CD4-positive, alpha-beta memory T cell (primary cell): Measurements from ENCODE around the gene PTH1R. TPM values are rescaled to one million over a fixed set of nuclear protein-coding genes. Genes with fewer than 3 reads are reported as not detected.
A peak's percentile ranks its signal among the peaks of the same experiment; 100 is the strongest.

Experiments
- CTCF ChIA-PET: fragments of 350-600 bp; sonication (Branson Sonifier 250); formaldehyde crosslinking; loops from one replicate; lab custom pipeline; 2021; ENCODE audit warnings: inconsistent platforms; ENCODE audit not compliant: partially characterized antibody; lab: Charles Lee
- POLR2A ChIA-PET: fragments of 350-600 bp; sonication (Branson Sonifier 250); formaldehyde crosslinking; loops from one replicate; lab custom pipeline; 2021; ENCODE audit not compliant: partially characterized antibody; lab: Charles Lee
- DNase-seq, 5 donors: peaks; one replicate each; pipeline versions ENCODE4 v3.0.0 to v3.0.0-alpha.2; 2020 to 2022; ENCODE audit warnings: mixed read lengths in 1 of 5
- H3K27ac ChIP-seq: one replicate; pipeline ENCODE4 v1.7.0; 2013; ENCODE audit warnings: low read depth, low read length
- H3K27me3 ChIP-seq: 2 replicates; pipeline ENCODE4 v1.7.0; 2013; ENCODE audit warnings: mild to moderate bottlenecking, low read length, moderate library complexity; ENCODE audit not compliant: insufficient read depth
- H3K36me3 ChIP-seq: 2 replicates; pipeline ENCODE4 v1.7.0; 2013; ENCODE audit warnings: mild to moderate bottlenecking, low read length, moderate library complexity; ENCODE audit not compliant: insufficient read depth
- H3K4me1 ChIP-seq: 2 replicates; pipeline ENCODE4 v1.7.0; 2013; ENCODE audit warnings: mild to moderate bottlenecking, low read length, moderate library complexity; ENCODE audit not compliant: insufficient read depth
- H3K4me3 ChIP-seq, 2 donors: one replicate each; pipeline ENCODE4 v1.7.0; 2013; ENCODE audit warnings: low read length in 2 of 2, mild to moderate bottlenecking in 1 of 2
- H3K9me3 ChIP-seq, 2 donors: one replicate each; pipeline ENCODE4 v1.7.0; 2013; ENCODE audit warnings: low read length in 2 of 2, control low read depth in 1 of 2; ENCODE audit not compliant: control insufficient read depth in 1 of 2
- H3K27ac Mint-ChIP-seq, 7 donors: one replicate each; pipeline ENCODE4 v1.8.0; 2020 to 2021; ENCODE audit warnings: mixed read lengths in 7 of 7, mild to moderate bottlenecking in 6 of 7, inconsistent platforms in 3 of 7, moderate library complexity in 3 of 7
- H3K27me3 Mint-ChIP-seq, 2 donors: one replicate each; pipeline ENCODE4 v1.8.0; 2020 to 2021; ENCODE audit warnings: mixed read lengths in 2 of 2
- H3K36me3 Mint-ChIP-seq, 2 donors: one replicate each; pipeline ENCODE4 v1.8.0; 2020 to 2021; ENCODE audit warnings: mixed read lengths in 2 of 2, inconsistent platforms in 1 of 2, mild to moderate bottlenecking in 1 of 2
- H3K4me1 Mint-ChIP-seq, 4 donors: one replicate each; pipeline ENCODE4 v1.8.0; 2020 to 2021; ENCODE audit warnings: mixed read lengths in 4 of 4, mild to moderate bottlenecking in 1 of 4
- H3K4me3 Mint-ChIP-seq, 8 donors: one replicate each; pipeline ENCODE4 v1.8.0; 2020 to 2021; ENCODE audit warnings: mixed read lengths in 8 of 8, mild to moderate bottlenecking in 7 of 8, moderate library complexity in 6 of 8, inconsistent platforms in 3 of 8
- H3K9me3 Mint-ChIP-seq, 8 donors: one replicate each; pipeline ENCODE4 v1.8.0; 2020 to 2021; ENCODE audit warnings: mixed read lengths in 8 of 8, mild to moderate bottlenecking in 5 of 8, inconsistent platforms in 3 of 8, moderate library complexity in 1 of 8
- intact Hi-C: fragments of 100-400 bp; cut with micrococcal nuclease; formaldehyde crosslinking; loops from one replicate; pipeline ENCODE4 v1.15.1; 2023
- polyA plus RNA-seq, 2 donors: library from polyadenylated mRNA; unstranded; fragments of 300-500 nt; fragmentation: Illumina TruSeq; gene quantifications; one replicate each; pipeline ENCODE4 v1.2.3, GENCODE V29; 2021
- total RNA-seq, 2 experiments: library from RNA; stranded (reverse); gene quantifications; one replicate each; pipeline ENCODE4 v1.2.3, GENCODE V29; 2021

The PTH1R gene
- total and polyA plus RNA-seq, 4 experiments from 2014 or later, result not detected

GRCh38 chr3:46853441-46854415 is 23.8 kb upstream of the PTH1R start:
- CTCF ChIA-PET, result interaction anchor here (0.9 to 1.0 kb wide), 2 partner anchors 13 to 56 kb away, joined by 4 read pairs; no protein-coding TSS in a partner anchor
- Mint-ChIP-seq H3K27me3 (peaks cover 7 to 10% of the 10 kb centered on the region in 2 donors), H3K36me3 (no peaks in the 10 kb centered on the region), H3K4me1 (no peaks in the 10 kb centered on the region), H3K27ac (no peak overlapping the region), H3K4me3 (peak overlapping the region in 1 of 8 donors; percentile 2), H3K9me3 (no peaks in the 10 kb centered on the region)
- Histone ChIP-seq H3K36me3 (no peaks in the 10 kb centered on the region), H3K4me1 (no peaks in the 10 kb centered on the region), H3K27ac (no peak overlapping the region), H3K4me3 (no peak overlapping the region), H3K9me3 (no peaks in the 10 kb centered on the region), H3K27me3 (no peaks in the 10 kb centered on the region)
- no peak for DNase-seq
- POLR2A ChIA-PET, result no interaction called here
- intact Hi-C loops, result no loop called here

DNA sequence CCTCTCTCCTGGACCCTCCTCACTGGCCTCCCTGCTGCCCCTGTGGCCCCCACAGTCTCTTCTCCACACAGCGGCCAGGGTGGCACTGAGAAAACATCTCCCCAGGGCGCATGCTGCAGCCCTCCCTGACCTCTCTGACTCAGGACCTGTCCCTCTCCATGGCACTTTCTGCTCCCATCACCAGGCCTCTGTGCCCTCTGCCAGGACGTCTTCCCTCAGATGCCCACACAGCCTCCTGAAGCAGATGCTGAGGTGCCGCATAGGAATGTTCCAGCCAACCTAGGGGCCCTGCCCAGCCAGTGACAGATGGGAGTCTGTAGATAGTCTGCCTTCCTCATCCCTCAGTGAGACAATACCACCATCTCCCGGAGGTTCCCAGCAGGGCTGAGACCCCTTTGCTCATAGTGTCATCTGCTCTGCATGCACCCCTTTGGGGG is 22.9 kb upstream of the PTH1R start:
- ChIA-PET POLR2A (no interaction called here), CTCF (interaction anchor here (0.9 kb wide), 1 partner anchor 12 kb away, joined by 4 read pairs; no protein-coding TSS in a partner anchor)

DNA sequence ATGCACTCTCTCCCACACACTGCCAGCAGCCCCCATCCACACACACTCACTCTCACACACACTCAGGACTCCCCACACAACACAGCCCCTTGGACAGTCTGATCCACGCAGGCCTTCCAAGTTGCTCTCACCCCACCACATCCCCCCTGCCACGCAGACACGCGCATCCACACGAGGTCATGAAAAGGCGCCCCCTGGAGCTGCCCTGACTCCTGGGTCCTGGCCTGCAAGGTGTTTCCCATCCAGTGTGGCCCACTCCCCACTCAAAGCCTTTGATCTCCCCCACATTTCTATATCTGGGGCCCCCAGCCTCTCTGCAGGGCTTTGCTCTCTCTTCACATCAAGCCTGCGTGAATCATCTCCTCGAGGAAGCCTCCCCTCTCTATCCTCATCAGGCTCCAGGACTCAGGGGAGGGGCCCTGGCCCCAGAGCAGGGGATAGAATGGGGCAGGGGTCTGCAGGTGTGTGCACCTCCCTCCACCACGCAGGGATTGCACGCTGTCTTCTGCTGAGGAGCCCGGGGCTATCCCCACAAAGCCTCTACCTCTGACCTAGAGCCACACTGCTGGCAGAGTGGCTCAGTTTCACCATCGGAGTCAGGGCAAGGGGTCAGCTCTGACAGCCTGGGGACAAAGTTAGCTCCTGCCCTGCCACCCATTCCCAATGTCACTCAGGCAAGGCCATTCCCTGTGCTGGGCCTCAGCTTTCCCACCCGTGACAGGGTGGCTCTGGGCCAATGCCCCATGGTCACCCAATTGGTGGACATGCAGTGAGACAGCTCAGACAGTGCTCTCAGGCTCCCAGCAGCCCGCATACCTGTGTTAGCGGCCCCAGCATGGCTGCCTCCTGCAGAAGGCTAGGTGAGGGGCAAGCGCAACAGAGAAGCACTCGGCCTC is 20.7 kb upstream of the PTH1R start:
- no peaks in the 10 kb centered on the region for H3K36me3 Mint-ChIP-seq
- H3K4me3 Mint-ChIP-seq, result no peak overlapping the region
- Histone ChIP-seq H3K9me3 (no peaks in the 10 kb centered on the region), H3K27me3 (no peaks in the 10 kb centered on the region), H3K27ac (no peak overlapping the region), H3K36me3 (no peaks in the 10 kb centered on the region), H3K4me1 (no peaks in the 10 kb centered on the region), H3K4me3 (no peak overlapping the region)
- no peaks in the 10 kb centered on the region for H3K9me3 Mint-ChIP-seq
- no peak for DNase-seq
- CTCF ChIA-PET, result no interaction called here
- H3K27me3 Mint-ChIP-seq, result peaks cover 7 to 10% of the 10 kb centered on the region in 2 donors
- no peaks in the 10 kb centered on the region for H3K4me1 Mint-ChIP-seq
- intact Hi-C loops, result no loop called here
- POLR2A ChIA-PET, result no interaction called here
- no peak overlapping the region for H3K27ac Mint-ChIP-seq

More for the DNA sequence above, 22.9 kb upstream of the PTH1R start:
- no peak overlapping the region for H3K4me3 ChIP-seq
- no peak overlapping the region for H3K27ac ChIP-seq
- H3K4me1 ChIP-seq, result no peaks in the 10 kb centered on the region
- Mint-ChIP-seq H3K4me1 (no peaks in the 10 kb centered on the region), H3K9me3 (no peaks in the 10 kb centered on the region), H3K4me3 (no peak overlapping the region), H3K27ac (no peak overlapping the region), H3K36me3 (no peaks in the 10 kb centered on the region), H3K27me3 (peaks cover 7 to 10% of the 10 kb centered on the region in 2 donors)
- intact Hi-C loops, result no loop called here
- no peaks in the 10 kb centered on the region for H3K9me3 ChIP-seq
- DNase-seq, result no peak
- no peaks in the 10 kb centered on the region for H3K27me3 ChIP-seq
- no peaks in the 10 kb centered on the region for H3K36me3 ChIP-seq

DNA sequence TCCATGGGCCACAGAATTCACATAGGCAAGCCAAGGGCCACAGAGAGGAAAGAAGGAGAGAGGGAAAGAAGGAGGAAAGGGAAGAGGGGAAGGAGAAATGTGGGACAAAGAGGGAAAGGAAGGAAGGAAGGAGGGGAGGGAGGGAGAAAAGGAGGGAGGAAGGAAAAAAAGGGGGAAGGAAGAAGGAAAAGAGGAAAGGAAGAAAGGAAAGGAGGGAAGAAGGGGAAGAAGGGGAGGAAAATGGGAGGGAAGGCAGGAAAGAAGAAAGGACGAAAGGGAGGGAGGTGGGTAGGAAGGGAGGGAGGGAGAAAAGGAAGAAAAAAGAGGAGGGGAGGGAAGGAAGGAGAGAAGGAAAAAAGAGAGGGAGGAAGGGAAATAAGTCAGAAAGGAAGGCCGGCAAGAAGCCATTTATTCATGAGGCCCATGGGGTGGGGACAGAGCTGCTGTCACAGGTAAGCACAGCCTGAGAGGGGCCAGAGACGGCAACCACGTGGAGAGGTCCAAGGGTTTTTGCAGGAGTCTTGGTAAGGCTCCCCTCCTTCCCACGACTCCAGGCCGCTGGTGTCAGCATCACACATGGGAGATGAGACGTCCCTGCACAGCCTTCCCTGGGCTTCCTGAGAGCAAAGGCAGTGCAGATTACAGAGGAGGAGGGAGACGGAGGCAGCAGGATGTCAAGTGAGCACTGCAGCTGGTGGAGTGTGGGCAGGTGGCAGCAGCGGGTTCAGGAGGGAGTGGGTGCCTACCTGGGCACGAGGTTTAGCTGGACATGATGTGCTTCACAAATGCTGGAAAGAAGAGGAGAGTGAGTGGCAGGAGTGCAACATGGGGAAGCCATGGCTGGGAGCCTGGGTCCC is 19.8 kb upstream of the PTH1R start:
- H3K27me3 ChIP-seq, result no peaks in the 10 kb centered on the region
- no peak overlapping the region for H3K27ac Mint-ChIP-seq
- CTCF ChIA-PET, result interaction anchor here (2.4 kb wide), 1 partner anchor 11 kb away, joined by 17 read pairs; no protein-coding TSS in a partner anchor
- no peaks in the 10 kb centered on the region for H3K4me1 Mint-ChIP-seq
- H3K9me3 Mint-ChIP-seq, result no peaks in the 10 kb centered on the region
- no peak for DNase-seq
- no peak overlapping the region for H3K27ac ChIP-seq
- H3K9me3 ChIP-seq, result no peaks in the 10 kb centered on the region
- no peak overlapping the region for H3K4me3 ChIP-seq
- POLR2A ChIA-PET, result no interaction called here
- no peak overlapping the region for H3K4me3 Mint-ChIP-seq
- no peaks in the 10 kb centered on the region for H3K4me1 ChIP-seq
- H3K36me3 Mint-ChIP-seq, result no peaks in the 10 kb centered on the region
- intact Hi-C loops, result no loop called here
- no peaks in the 10 kb centered on the region for H3K36me3 ChIP-seq
- peaks cover 7 to 10% of the 10 kb centered on the region in 2 donors for H3K27me3 Mint-ChIP-seq

DNA sequence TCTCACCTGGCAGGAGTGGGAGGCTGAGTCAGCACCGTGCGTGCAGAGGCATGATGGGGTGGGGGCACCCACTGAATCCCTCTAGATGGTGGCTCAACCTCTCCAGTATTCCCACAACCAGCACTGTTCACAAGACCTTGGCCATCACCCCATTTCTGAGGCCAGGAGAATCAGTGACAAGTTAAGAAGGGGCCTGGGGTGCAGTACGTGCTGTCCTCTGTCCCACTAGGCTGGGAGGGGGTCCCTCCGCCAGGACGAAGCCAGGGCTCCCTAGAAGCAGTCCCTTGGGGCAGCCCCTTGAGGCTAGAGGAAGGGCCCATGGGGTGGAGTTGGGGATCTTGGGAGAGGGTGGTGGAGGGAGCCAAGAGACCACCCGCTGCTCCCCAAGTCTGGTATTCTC is 19.1 kb upstream of the PTH1R start:
- Histone ChIP-seq H3K27ac (no peak overlapping the region), H3K4me1 (no peaks in the 10 kb centered on the region), H3K4me3 (no peak overlapping the region), H3K27me3 (no peaks in the 10 kb centered on the region), H3K9me3 (no peaks in the 10 kb centered on the region), H3K36me3 (no peaks in the 10 kb centered on the region)
- Mint-ChIP-seq H3K4me1 (no peaks in the 10 kb centered on the region), H3K9me3 (no peaks in the 10 kb centered on the region), H3K36me3 (no peaks in the 10 kb centered on the region), H3K27ac (no peak overlapping the region), H3K4me3 (no peak overlapping the region), H3K27me3 (peaks cover 7 to 10% of the 10 kb centered on the region in 2 donors)
- intact Hi-C loops, result no loop called here
- ChIA-PET POLR2A (no interaction called here), CTCF (interaction anchor here (1.6 to 2.4 kb wide), 2 partner anchors 8 to 12 kb away, joined by 5 to 17 read pairs; no protein-coding TSS in a partner anchor)
- DNase-seq, result peak in 1 of 5 donors; percentile 30

- no peak overlapping the region for H3K27ac ChIP-seq
- H3K4me1 ChIP-seq, result no peaks in the 10 kb centered on the region
- H3K9me3 Mint-ChIP-seq, result no peaks in the 10 kb centered on the region
- ChIA-PET POLR2A (no interaction called here), CTCF (interaction anchor here (0.9 to 2.4 kb wide), 5 partner anchors 9 to 139 kb away, joined by 3 to 17 read pairs (median 5); no protein-coding TSS in a partner anchor)
- no peak overlapping the region for H3K4me3 Mint-ChIP-seq
- no peak overlapping the region for H3K27ac Mint-ChIP-seq
- no peaks in the 10 kb centered on the region for H3K36me3 Mint-ChIP-seq
- H3K36me3 ChIP-seq, result no peaks in the 10 kb centered on the region
- H3K9me3 ChIP-seq, result no peaks in the 10 kb centered on the region
- H3K4me3 ChIP-seq, result no peak overlapping the region
- H3K27me3 Mint-ChIP-seq, result peaks cover 7 to 10% of the 10 kb centered on the region in 2 donors
- peak in 1 of 5 donors; percentile 16 for DNase-seq
- intact Hi-C loops, result no loop called here
- H3K4me1 Mint-ChIP-seq, result no peaks in the 10 kb centered on the region
- H3K27me3 ChIP-seq, result no peaks in the 10 kb centered on the region
Measured at GRCh38 chr3:46859001-46859710, 18.4 kb upstream of the PTH1R start.
